Calu3 (cell line): ENCODE results near the gene GAD2. TPM values are rescaled to one million over a fixed set of nuclear protein-coding genes. Genes with fewer than 3 reads are reported as not detected.

Experiments
- BruUV-seq: library from RNA; stranded (reverse); fragments of 400-500 nt; replicated peaks from 2 replicates; lab custom pipeline; 2021; lab: Mats Ljungman, UMichigan
- CTCF ChIA-PET: fragments of 300-600 bp; sonication (Branson Sonifier 250); formaldehyde crosslinking; loops from one replicate; lab custom pipeline; 2022; ENCODE audit warnings: antibody characterized with exemption; lab: Charles Lee
- DNase-seq: peaks from one replicate; pipeline ENCODE4 v3.0.0; 2022
- H3K27ac Mint-ChIP-seq: one replicate; pipeline ENCODE4 v1.8.0; 2022; ENCODE audit warnings: mixed read lengths; ENCODE audit not compliant: unreplicated experiment
- H3K27me3 Mint-ChIP-seq: one replicate; pipeline ENCODE4 v1.8.0; 2022; ENCODE audit warnings: mixed read lengths; ENCODE audit not compliant: unreplicated experiment
- H3K36me3 Mint-ChIP-seq: one replicate; pipeline ENCODE4 v1.8.0; 2022; ENCODE audit warnings: mild to moderate bottlenecking, moderate library complexity, mixed read lengths; ENCODE audit not compliant: insufficient read depth, unreplicated experiment
- H3K4me1 Mint-ChIP-seq: one replicate; pipeline ENCODE4 v1.8.0; 2022; ENCODE audit warnings: mild to moderate bottlenecking, low read depth, mixed read lengths; ENCODE audit not compliant: unreplicated experiment
- H3K4me3 Mint-ChIP-seq: one replicate; pipeline ENCODE4 v1.8.0; 2022; ENCODE audit warnings: mild to moderate bottlenecking, low read depth, moderate library complexity, mixed read lengths; ENCODE audit not compliant: unreplicated experiment
- H3K9me3 Mint-ChIP-seq: one replicate; pipeline ENCODE4 v1.8.0; 2022; ENCODE audit warnings: low read depth, mixed read lengths; ENCODE audit not compliant: unreplicated experiment
- CTCF ChIP-seq: fragments of 200-600 bp; IDR thresholded peaks from one replicate; pipeline ENCODE4 v1.8.0; 2022; ENCODE audit warnings: antibody characterized with exemption; ENCODE audit not compliant: unreplicated experiment
- intact Hi-C: fragments of 100-400 bp; cut with micrococcal nuclease; formaldehyde crosslinking; loops from one replicate; pipeline ENCODE4 v1.10.0; 2022; ENCODE audit not compliant: unreplicated experiment
- total RNA-seq: library from RNA; stranded (reverse); gene quantifications from 2 replicates; pipeline ENCODE4 v1.2.3, GENCODE V29; 2022

The GAD2 gene
- total RNA-seq, 1 experiment from 2014 or later: not detected

GRCh38 chr10:26213157-26213800 lies 3.3 kb upstream of the GAD2 start:
- Mint-ChIP-seq H3K27me3 (peaks cover 34% of the 10 kb centered on the region), H3K9me3 (no peaks in the 10 kb centered on the region), H3K36me3 (no peaks in the 10 kb centered on the region), H3K4me3 (no peak overlapping the region), H3K4me1 (no peaks in the 10 kb centered on the region), H3K27ac (no peak overlapping the region)
- intact Hi-C loops: no loop called here
- CTCF ChIA-PET: no interaction called here
- no TSS peak for BruUV-seq
- TF ChIP-seq CTCF: no peak
- DNase-seq: no peak

- Mint-ChIP-seq H3K9me3 (no peaks in the 10 kb centered on the region), H3K4me3 (no peak overlapping the region), H3K36me3 (no peaks in the 10 kb centered on the region), H3K27me3 (peaks cover 37% of the 10 kb centered on the region), H3K27ac (no peak overlapping the region), H3K4me1 (no peaks in the 10 kb centered on the region)
- TF ChIP-seq CTCF: no peak
- CTCF ChIA-PET: no interaction called here
- BruUV-seq: no TSS peak
- intact Hi-C loops: no loop called here
- no peak for DNase-seq
These were observed 2.6 kb upstream of the GAD2 start for GRCh38 chr10:26214004-26214403.

GRCh38 chr10:26214551-26215395 lies 1.8 kb upstream of the GAD2 start:
- no peak overlapping the region for H3K4me3 Mint-ChIP-seq
- peaks cover 45% of the 10 kb centered on the region for H3K27me3 Mint-ChIP-seq
- H3K4me1 Mint-ChIP-seq: no peaks in the 10 kb centered on the region
- TF ChIP-seq CTCF: no peak
- H3K36me3 Mint-ChIP-seq: no peaks in the 10 kb centered on the region
- H3K9me3 Mint-ChIP-seq: no peaks in the 10 kb centered on the region
- H3K27ac Mint-ChIP-seq: no peak overlapping the region
- intact Hi-C loops: no loop called here
- BruUV-seq: no TSS peak
- DNase-seq: no peak
- CTCF ChIA-PET: no interaction called here

- no peak overlapping the region for H3K27ac Mint-ChIP-seq
- H3K27me3 Mint-ChIP-seq: peaks cover 47% of the 10 kb centered on the region
- intact Hi-C loops: no loop called here
- no peaks in the 10 kb centered on the region for H3K36me3 Mint-ChIP-seq
- no peak for DNase-seq
- CTCF ChIA-PET: interaction anchor here (1.1 kb wide), 1 partner anchor 10 kb away, joined by 3 read pairs; no protein-coding TSS in a partner anchor
- no peaks in the 10 kb centered on the region for H3K9me3 Mint-ChIP-seq
- no peak for TF ChIP-seq CTCF
- no peaks in the 10 kb centered on the region for H3K4me1 Mint-ChIP-seq
- no TSS peak for BruUV-seq
- peak overlapping the region; percentile 44 for H3K4me3 Mint-ChIP-seq
These were observed 1.1 kb upstream of the GAD2 start for GRCh38 chr10:26215396-26215934.
